HG02678 (cell line): ENCODE measurements around the gene MGAT1.

ENCODE experiments used
- ATAC-seq: cut with Tn5 transposase; IDR thresholded peaks from one replicate; pipeline ENCODE4 v1.9.1; 2021; ENCODE audit warnings: mild to moderate bottlenecking, moderate library complexity; ENCODE audit not compliant: unreplicated experiment

The MGAT1 gene

DNA sequence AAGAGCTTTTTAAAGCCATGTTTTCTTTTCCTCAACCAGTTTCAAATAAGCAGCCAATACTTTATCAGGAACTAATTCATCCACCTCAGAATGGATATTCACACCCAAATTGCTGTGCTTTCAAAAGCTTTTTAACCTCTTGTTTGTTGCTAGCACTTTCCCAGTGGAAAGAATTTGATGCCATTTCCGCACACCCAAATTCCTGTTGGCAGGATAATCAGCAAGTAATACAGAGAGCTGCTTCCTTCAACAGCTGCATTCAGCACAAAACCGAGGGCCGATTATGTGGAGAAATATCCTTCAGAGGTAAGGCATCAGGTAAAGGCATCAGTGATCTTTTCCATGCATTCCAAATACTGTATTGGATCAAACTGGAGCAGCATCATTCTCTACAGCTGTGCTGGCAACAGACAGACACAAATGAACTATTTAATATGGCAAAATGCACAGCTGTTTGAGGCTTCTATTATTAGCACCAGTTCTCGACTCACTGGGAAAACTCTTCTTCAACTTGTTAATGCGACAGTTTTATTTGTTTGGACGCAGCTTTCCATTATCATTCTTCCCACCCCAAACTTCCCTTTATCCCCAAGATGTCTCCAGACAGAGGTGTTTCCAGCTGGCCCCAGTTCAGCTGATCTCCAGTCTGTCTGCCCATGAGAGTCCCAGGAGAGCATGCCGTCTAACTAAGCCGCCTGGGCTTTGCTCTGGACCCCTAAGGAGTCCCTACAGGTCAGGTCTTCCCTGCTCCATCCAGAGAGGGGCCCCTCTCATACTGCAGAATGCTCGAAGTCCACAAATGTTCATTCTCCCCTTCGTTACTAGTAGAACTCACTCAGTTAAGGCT, 22.2 kb upstream of the MGAT1 start:
- no peak for ATAC-seq

DNA sequence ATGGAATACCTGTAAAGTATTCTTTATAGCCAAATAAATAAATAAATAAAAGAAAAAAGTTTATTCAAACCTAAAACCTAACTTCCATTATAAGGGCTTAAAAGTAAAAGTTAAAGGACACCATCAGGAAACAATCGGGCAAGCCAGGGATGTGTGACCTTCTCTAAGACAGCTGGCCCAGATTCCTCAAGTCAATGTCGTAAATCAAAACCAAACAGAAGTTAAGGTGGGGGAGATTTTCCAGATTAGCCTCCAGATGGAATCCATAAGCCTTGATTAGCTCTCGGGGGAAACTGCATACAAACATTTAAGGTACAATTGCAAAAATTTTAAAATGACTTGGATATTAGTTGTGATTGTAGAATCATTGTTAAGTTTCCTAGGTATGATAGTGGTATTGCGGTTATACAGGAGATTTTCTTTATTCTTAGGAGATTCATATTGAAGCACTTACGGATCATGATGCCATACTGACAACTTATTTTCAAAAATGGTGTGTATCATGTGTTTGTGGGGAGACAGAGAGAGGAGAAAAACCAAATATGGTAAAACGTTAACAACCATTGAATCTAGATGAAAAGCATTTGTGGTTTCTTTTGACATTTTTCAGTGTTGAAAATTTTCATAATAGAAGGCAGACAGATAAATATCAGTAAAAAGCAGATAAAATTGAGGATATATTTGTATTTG, 21.5 kb upstream of the MGAT1 start:
- ATAC-seq = no peak

DNA sequence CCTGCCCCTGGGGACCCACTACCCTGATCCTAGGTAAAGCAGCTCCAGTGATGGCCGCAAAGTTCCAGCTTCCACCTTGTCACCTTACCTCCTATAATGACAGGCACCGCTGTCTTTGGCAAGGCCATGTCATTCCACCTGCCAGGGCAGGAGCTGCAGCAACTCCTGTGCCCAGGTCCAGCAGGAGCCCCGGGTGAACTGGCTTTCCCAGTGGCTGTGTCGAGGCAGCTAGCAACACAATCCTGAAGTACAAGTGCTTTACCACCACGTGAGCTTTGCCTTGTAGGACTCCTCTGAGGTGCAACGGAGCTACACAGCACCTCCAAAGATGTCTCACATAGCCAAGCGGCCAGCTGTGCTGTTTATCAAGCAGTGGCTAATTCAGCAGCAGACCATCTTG, 20.7 kb upstream of the MGAT1 start:
- ATAC-seq = no peak

DNA sequence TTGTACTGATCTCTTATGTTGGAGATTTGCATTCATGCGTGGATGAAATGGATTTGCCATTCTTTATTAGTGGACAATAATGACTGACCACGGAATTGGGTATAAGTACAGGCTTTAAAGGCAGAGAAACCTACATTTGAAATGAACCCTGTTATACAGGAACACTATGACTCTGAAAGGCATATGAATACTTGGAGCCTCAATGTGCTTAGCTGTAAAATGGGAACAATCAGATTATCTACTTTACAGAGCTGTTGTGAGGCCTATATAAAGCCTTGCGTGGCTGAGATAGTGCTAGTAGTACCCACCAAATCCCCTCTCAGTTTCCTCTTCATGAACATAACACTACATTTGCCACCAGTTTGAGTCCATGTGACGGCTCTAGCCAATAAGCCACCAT, 18.9 kb upstream of the MGAT1 start:
- ATAC-seq = no peak

DNA sequence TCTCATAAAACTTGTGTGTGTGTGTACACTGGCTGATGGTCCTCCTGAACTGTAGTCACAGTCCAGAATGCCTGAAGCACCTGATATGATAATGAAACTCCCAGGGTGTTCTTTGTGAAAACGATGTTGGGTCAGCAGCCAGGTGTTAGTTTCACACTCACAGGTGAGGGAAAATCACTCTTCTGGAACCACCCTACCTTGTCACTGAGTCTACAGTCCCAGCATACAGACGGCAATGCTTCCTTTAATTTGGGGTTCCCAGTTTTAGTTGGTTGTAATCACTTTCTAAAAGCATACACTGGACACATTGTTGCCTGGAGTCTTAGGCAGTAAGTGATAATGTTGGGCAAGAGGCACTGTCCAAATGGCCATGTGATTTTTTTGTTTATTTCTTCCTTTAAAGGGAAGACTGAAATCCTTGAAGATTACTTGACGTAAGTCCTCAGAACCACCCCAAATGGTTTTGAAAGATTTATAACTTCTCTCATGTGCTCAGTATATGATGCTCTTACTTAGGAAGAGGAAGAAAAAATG, 18.2 kb upstream of the MGAT1 start:
- peak; percentile 83 for ATAC-seq

DNA sequence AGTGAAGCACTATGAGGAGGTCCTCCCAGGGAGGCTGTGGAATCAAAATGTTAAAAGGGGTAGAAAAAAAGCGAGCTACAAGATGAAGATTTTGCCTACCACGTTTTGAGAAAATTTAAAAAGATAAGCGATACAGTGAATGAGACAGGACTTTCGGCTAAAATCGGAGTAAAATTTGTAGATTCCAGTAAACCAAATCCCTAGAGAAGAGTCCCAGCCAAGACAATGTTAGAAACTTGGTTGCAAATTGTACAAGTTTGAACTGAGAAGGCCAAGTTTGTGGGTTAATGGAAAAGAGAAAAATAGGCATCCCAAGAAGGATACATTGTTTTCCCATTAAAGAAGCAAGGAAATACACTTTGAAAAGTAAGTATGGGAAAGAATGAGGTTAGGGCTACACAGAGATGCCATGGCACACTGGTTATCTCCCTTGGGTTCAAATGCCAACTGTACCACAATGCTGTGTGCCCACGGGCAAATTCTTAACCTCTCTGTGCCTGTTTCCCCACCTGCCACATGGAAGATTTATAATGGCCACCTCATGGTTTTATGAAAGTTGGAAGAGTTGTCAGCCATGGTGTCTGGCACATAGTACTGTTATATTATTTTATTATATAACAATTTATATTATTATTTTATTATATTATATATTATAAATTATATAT, 16.2 kb upstream of the MGAT1 start:
- no peak for ATAC-seq

DNA sequence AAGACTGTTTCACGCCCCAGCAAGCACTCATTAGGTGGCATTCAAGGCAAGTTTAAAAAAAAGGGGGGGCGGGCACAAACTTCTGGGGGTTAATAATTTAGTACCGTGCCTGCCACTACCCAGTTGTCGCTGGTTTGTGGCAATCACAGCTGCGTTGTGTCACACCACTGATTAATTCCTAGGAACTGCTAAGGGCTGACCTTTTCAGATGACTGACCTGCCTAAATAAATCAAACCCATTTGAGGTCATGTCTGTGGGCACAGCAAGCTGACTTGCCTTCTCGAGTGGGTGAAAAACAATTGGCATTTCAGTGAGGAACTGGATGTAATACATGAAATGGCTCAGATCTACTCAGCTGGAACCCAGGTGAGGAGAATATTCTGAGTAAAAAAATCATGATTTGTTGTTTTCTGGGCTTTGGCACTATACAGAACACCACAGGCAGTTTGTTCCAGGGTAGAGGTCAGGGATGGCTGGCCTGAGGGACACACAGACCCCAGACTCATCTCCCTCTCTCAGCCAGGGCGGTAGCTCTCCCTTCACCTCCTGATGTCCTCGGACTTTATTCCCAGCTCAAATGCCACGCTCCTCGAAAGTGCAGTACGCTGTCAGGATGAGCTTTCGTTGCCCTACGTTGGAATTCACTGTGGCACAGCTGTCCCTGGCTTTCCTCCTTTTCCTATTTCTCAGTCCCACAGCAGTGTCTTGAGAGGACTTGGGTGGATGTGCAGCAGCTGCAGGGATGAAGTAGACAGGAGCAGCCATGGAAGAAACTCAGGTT, 15.5 kb upstream of the MGAT1 start:
- no peak for ATAC-seq

DNA sequence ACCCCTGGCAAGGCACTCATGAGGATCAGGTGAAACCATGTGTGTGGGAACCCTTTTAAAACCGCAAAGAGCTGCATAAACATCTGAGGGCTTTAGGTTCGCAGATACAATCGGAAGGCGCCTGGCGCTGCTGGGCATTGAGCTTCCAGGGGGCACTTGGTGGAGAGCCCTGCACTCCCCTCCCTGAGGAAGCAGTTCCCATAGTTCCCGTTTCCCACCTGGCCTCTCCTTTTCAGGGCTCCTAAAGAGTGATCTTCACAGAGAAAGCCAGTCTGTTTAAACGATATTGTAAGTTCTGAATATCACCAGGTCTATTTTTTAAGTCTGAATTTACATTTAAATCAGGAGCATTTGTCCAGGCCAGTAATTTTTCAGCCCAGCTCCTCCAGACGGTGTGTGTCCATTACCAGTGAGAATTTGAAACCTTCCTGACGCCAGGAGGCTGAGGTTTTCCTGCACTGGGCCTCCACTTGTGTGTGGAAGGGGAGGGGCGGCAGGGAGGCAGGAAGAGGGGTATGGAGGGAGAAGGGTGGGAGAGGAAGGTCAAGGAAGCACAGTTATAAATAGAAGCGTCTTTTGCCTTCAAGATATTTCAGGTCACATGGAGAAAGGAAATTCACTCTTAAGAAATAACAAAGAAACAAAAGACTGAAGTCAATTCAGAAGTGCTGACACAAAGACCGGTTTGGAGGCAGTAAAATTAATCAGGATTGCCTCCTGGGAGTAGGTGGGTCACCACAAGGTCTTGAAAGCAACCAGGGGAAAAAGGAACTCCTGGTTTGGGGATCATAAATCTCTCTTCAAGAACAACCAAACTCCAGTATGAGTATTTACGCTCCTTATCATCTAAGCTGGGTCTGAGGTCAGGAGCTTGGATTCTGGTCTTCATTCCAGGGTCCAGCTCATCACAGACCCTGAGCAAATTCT, 14.3 kb upstream of the MGAT1 start:
- no peak for ATAC-seq

DNA sequence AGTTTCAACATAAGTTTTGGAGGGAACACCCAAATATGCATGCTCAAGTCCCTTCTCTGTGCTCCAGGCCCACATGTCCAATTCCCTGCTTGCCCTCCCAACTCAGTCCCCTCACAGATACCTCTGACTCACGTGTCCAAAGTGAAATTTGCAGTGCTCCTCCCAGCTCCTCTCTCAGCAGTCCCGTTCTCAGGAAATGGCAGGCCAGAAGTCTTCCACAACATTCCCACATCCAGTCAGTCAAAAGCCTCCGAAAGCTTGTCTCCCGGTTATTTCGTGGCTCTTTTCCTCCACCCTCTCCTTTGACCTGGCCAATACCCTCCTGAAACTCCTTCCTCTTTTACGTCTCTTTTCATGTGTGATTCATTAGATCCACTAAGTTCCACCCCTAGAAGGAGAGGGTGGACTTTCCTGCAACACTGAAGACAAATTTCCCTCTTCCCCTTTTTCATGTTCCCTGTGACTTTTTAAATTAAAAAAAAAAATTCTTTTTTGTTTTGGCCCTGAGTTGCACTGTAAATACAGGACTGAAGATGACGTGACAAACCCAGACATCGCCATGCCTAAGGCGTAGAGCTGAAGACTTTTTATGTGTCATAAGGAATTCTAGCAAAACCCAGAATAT, 12.8 kb upstream of the MGAT1 start:
- no peak for ATAC-seq

DNA sequence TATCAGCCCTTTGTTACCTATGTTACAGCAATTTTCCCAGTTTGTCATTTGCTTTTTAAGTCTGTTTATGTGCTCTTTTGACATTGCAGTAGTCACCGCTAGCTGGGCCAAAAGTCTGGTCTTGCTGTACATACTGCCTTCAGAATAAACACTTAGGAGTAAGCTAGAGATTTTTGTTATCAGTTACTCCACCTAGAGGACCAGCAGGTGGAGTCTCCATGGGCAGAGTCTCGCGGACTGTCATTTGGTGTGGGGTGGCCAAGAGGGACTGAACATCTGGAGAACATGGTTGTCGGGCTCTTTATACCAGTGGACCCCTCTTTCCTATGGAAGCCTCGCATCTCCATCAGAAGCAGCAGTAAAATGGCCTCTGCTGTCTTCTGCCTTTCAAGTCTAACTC, 10.8 kb upstream of the MGAT1 start:
- ATAC-seq = no peak

DNA sequence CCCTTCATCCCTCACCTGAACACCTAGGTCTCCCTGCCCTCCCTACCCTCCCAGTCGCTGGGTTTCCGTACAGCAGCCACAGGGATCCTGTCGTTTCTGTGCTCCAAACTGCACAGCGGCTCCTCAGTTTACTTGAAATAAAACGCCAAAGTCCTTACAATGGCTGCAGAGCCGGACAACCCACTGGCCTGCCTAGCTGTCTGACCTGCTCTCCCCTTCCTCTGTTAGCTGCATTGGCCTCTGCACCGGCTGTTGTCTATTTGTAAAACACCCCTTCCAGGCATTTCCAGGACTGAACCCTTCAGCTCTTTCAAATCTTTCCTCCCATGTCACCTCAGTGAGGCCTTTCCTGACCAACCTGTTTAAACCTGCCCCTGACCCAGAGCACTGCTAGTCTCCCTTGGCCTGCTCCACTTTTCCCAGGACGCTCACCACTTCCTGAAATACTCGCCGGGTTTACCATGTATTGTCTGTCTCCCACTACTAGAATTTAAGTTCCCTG, 9.1 kb upstream of the MGAT1 start:
- no peak for ATAC-seq

DNA sequence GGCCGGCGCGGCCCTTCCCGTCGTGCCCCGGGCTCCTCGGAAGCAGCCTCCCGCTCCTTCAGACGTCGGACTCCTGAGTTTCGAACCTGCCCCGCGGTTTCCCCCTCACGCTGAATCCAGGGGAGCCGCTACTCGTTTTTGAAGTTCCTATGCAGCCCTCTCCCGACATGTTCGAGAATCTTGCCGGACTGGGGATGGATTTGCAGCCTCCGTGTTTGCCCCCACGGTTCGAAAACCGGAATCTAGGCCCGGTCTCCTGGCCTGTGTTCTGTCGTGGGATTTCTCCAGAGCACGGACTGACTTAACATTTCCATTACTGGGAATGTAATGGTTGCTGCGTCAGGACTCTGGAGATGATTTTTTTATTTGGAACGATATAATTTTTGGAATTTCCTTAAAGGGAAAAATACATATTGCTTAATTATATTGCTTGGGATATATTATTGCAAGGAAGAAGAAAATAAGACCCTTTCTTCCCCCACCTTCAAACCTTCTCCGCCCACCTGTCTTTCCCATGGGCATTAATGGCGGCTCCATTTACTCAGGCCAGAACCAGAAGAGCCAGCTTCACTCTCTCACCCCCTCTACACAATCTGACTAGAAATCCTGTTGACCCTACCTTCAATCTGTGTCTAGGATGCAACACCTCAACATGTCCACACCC, 8.5 kb upstream of the MGAT1 start:
- no peak for ATAC-seq

DNA sequence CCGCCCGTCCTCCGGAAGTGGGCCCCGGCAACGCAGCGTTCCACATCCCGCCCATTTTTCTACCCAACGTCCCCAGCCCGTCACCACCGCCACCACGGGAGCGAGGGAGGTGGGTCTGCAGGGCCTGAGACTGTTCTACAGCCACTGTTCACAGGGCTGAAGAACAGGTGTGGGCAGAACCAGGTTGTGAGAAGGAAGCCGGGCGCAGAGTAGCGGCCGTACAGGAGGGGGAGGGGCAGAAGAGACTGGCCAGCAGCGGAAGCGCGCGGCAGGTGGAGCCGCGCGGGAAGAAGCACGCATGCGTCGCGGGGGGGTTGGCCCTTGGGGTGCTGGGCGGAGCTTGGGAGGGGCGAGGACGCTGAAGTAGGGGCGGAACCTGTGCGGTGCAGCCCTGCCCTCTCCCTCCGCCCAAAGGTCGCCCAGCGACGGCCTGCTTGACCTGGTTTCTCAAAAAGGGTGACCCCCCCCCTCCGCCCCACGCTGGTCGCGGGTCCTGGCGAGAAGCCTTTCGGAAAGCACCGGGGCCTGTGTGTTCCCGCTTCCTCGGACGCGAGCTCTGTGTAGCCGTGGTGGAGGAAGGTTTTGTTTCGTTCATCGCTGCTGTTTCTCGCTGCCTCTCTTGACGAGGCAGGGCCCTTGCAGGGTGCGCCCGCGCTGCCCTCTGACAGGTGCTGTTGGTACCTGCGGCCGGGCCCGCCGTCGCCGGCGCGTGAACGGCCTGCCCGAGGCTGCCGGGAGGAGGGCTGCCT, 7.8 kb upstream of the MGAT1 start:
- peak; percentile 67 for ATAC-seq

DNA sequence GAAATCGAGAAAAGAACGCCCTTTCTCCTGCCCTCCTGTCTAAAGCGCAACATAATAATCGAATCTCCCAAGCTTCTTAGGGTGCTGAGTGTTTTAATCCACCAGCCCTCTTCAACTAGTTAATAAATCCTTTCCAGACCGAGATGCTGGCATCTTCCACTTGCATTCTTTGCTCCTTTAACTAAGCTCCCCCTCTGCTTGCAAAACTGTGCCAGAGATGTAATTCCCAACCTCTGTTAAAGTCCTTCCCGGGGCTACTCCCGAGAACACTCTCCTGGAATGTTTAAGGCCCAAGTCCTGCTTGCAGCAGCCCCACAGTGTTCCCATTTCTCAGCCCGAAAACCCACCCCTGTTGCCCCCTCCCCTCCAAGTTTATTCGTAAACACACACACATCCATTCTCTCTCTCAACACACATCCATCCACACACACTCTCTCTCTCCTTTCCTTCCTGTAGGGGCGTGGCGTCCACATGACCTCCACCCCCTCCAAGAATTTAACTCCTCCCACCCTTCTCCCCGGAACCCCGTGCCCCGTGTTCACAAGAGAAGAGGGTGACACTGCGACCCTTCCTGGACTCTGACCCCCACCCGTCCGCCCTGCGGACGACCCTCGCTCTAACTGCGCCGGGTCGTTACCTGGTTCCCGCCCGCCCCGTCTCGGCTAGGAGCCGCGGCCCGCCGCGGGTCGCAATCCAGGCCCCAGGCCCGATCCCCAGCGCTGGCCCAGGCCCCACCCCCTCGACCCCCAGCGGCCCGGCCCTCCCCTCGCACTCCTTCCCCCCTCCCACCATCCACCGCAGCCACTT, 7.0 kb upstream of the MGAT1 start:
- ATAC-seq = peak; percentile 59

DNA sequence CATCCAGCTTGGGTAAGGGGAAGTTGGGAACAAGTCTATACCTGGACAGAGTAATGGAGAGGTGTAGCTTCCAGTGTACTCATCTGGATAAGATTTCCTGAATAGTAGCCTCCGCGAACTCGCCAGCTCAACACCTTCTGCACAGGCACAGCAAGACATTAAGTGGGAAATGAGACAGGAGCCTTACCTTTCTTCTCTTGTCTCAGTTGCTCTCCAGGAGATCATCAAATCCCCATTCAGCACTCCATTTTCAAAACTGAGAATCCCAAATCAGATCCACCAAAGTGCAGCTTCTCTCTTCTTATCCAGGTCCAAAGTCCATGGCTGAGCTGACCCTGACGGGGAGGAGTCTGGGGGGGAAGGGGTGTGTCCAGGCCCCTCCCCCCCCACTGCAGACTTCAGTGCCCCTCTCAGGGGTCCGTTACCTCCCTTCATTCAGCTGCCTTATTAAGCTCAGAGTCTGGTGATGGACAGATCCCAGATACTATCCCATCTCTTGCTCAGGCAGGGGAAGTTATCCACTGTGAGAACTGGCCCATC, 5.9 kb upstream of the MGAT1 start:
- no peak for ATAC-seq

DNA sequence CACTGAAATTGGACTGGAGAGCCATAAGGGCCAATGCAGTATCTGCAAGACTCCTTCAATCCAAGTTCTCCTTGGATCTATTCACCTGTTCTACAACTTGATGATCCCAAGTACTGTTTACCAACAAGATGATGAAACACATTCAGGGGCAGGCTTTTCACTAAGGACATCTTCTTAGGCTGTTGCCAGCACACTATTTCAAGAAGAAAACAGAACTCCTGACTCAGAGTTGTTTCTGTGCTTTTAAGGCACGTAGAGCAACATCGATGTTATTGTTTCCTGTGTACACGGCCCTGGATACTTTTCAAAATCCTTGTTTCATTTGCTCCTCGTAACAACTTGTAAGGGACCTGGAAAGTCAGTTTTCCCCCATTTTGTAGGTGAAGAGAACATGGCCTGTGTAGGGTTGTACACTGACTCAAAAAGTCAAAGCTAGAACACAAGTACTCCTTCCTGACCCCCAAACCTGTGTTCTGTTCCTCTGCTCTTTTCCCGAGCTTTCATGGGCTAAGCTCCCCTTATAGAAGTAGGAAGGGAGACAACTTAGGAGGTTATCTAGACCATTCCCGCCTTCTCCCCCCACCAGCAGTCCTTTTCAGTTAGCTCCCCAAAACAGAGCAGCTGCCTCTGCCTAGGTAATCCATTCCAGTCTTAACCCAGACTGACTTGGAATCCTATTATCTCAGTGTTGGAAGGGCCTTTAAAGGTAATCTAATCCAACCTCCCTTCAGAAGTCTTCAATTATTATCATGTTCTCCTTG, 5.2 kb upstream of the MGAT1 start:
- no peak for ATAC-seq
